OCI-LY7 (cell line): ENCODE measurements around the gene GPRASP1.

Source experiments
- EZH2phosphoT487 ChIP-seq: fragments of 200-600 bp; sonication (generic); IDR thresholded peaks from 2 replicates; pipeline ENCODE4 v1.6.1; 2018; ENCODE audit warnings: low read depth, borderline replicate concordance, mild to moderate bottlenecking, mixed run types, antibody characterized with exemption, low read length, moderate library complexity, mixed read lengths
- TF ChIP-seq, protein P1 (sequence below): fragments of 200-600 bp; sonication (generic); conservative IDR thresholded peaks from 2 replicates; pipeline ENCODE4 v1.5.1; 2014; ENCODE audit warnings: mild to moderate bottlenecking, antibody characterized with exemption, low read length, moderate library complexity, mixed read lengths

DNA sequence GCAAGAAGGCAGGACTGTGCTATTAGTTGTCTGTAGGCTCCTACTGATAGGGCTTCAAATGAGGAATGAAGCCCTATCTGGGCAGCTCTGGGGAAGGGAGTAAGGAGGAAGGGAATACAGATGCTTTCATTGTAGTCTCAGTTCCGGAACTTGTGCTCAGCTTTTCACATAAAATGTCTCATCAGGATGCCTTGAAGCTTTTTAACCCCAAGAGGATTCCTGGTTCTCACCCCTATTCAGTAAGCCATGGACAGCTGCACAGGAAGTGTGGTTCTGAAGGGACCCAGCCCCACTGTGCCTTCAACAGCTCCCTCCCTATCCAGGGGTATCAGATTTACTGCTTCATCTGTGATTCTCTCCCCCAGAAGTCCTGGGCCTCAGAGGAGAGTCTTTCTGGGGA lies 47.0 kb upstream of the GPRASP1 start:
- TF ChIP-seq, protein P1, sequence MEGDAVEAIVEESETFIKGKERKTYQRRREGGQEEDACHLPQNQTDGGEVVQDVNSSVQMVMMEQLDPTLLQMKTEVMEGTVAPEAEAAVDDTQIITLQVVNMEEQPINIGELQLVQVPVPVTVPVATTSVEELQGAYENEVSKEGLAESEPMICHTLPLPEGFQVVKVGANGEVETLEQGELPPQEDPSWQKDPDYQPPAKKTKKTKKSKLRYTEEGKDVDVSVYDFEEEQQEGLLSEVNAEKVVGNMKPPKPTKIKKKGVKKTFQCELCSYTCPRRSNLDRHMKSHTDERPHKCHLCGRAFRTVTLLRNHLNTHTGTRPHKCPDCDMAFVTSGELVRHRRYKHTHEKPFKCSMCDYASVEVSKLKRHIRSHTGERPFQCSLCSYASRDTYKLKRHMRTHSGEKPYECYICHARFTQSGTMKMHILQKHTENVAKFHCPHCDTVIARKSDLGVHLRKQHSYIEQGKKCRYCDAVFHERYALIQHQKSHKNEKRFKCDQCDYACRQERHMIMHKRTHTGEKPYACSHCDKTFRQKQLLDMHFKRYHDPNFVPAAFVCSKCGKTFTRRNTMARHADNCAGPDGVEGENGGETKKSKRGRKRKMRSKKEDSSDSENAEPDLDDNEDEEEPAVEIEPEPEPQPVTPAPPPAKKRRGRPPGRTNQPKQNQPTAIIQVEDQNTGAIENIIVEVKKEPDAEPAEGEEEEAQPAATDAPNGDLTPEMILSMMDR = no peak
- TF ChIP-seq EZH2phosphoT487 = no peak
